Measurements from ENCODE around the gene PIGBOS1. TPM values are rescaled to one million over a fixed set of nuclear protein-coding genes. Genes with fewer than 3 reads are reported as not detected.

The PIGBOS1 gene
- total RNA-seq, 1 experiment from 2014 or later: 13.3 TPM

DNA sequence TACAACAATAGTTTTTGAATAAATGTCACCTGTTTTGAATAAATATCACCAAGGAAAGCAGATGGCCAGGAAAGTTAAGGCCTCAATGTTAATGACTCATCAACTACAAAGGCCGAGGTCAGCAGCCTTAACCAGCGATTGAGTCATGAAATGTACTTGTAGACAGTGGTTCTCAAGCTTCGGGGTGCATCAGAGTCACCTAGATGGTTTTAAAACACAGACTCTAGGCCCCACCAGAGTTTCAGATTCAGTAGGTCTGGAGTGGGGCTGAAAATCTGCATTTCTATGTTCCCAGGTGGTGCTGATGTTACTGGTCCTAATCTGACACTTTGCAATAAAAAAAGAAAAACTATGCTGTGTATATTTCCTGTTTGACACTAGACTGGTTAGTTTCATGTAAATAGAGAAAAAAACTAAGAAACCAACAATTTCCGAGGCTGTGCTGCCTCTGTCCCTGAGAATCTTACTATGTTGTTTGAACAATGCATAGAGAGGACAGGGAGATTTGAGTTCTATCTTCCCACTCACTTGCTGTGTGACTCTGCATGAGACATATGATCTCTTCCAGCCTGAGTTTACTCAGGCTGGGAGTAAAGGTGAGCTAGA, 39.1 kb downstream of the PIGBOS1 start:
- Histone ChIP-seq H3K36me3 (ENCODE audit: insufficient read depth, low read length, poor library complexity, severe bottlenecking) (no peaks in the 10 kb centered on the region), H3K27me3 (replicated peaks; ENCODE audit: insufficient read depth, low read depth, low read length, poor library complexity) (no peaks in the 10 kb centered on the region), H3K9me3 (ENCODE audit: low read depth, low read length, poor library complexity, severe bottlenecking) (no peaks in the 10 kb centered on the region), H3K4me1 (ENCODE audit: insufficient read depth, low read length, poor library complexity, severe bottlenecking) (no peaks in the 10 kb centered on the region), H3K27ac (ENCODE audit: low read depth, low read length, poor library complexity, severe bottlenecking) (no peak overlapping the region), H3K4me3 (ENCODE audit: low read depth, low read length, poor library complexity, severe bottlenecking) (no peak overlapping the region)
- POLR2A ChIA-PET (ENCODE audit: low non-redundant PET): no interaction called here
- TF ChIP-seq EZH2 (IDR thresholded peaks at IDR 0.05; ENCODE audit: borderline replicate concordance, low read depth, low read length, poor library complexity, severe bottlenecking): no peak
- TF ChIP-seq, protein P1, sequence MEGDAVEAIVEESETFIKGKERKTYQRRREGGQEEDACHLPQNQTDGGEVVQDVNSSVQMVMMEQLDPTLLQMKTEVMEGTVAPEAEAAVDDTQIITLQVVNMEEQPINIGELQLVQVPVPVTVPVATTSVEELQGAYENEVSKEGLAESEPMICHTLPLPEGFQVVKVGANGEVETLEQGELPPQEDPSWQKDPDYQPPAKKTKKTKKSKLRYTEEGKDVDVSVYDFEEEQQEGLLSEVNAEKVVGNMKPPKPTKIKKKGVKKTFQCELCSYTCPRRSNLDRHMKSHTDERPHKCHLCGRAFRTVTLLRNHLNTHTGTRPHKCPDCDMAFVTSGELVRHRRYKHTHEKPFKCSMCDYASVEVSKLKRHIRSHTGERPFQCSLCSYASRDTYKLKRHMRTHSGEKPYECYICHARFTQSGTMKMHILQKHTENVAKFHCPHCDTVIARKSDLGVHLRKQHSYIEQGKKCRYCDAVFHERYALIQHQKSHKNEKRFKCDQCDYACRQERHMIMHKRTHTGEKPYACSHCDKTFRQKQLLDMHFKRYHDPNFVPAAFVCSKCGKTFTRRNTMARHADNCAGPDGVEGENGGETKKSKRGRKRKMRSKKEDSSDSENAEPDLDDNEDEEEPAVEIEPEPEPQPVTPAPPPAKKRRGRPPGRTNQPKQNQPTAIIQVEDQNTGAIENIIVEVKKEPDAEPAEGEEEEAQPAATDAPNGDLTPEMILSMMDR (conservative IDR thresholded peaks at IDR 0.05; ENCODE audit: low read depth, low read length): no peak
- no peak for DNase-seq (ENCODE audit: low spot score)
- no TSS peak for BruUV-seq (replicated peaks)
- intact Hi-C loops (cut with micrococcal nuclease; ENCODE audit: unreplicated experiment): no loop called here
- CTCF ChIA-PET: no interaction called here

DNA sequence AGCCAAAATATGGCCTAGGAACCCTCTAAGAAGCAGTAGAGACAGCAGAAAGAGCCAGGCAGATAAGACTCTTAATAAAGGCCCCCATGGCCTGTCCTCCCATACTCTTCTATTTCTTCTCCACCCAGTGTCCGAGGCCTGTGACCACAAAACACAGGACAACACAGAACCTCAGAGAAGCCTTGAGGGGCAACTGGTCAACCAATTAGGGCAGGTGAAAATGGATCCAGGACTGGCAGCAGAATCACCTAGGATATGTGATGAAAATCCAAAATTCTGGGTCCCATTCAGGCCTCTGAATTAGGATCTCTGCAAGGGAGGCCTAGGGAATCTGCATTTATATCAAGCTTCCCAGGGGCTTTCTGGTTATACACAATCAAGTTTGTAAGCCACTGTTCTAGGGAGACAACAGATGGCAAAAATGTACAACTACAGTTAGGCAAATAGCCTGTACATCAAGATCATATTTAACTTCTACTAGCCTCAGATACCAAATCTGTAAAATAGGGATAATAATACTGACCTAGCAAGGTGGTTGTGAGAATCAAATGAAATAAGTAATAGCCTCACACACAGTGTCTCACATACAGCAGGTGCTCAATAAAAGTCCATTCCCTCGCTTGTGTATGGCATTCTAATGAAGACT, 39.7 kb downstream of the PIGBOS1 start:
- POLR2A ChIA-PET (ENCODE audit: low non-redundant PET): no interaction called here
- CTCF ChIA-PET: no interaction called here
- intact Hi-C loops (cut with micrococcal nuclease; ENCODE audit: unreplicated experiment): no loop called here
- BruUV-seq (replicated peaks): no TSS peak
- H3K9me3 ChIP-seq (ENCODE audit: low read depth, low read length, poor library complexity, severe bottlenecking): no peaks in the 10 kb centered on the region
- no peak for DNase-seq (ENCODE audit: low spot score)
- no peaks in the 10 kb centered on the region for H3K4me1 ChIP-seq (ENCODE audit: insufficient read depth, low read length, poor library complexity, severe bottlenecking)
- H3K4me3 ChIP-seq (ENCODE audit: low read depth, low read length, poor library complexity, severe bottlenecking): no peak overlapping the region
- TF ChIP-seq EZH2 (IDR thresholded peaks at IDR 0.05; ENCODE audit: borderline replicate concordance, low read depth, low read length, poor library complexity, severe bottlenecking): no peak
- TF ChIP-seq, protein P1 (conservative IDR thresholded peaks at IDR 0.05; ENCODE audit: low read depth, low read length): no peak
- H3K27me3 ChIP-seq (replicated peaks; ENCODE audit: insufficient read depth, low read depth, low read length, poor library complexity): no peaks in the 10 kb centered on the region
- H3K27ac ChIP-seq (ENCODE audit: low read depth, low read length, poor library complexity, severe bottlenecking): no peak overlapping the region
- no peaks in the 10 kb centered on the region for H3K36me3 ChIP-seq (ENCODE audit: insufficient read depth, low read length, poor library complexity, severe bottlenecking)

DNA sequence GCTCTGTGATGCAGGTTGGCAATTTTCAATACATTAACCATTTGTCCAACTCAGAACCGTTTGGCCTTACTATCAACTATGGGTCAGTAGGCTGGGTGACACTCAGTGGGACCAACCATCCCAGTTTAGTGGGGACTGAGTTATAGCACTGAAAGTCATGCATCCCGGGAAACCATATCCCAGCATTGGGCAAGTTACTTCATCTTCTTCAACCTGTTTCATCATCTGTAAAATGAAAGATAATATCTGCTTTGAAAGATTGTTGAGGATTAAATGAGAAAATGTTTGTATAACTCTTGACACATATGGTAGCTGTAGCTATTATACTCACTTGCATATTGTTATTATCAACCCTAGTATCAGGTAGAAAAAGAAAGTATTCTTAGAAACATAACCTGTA, 41.2 kb downstream of the PIGBOS1 start:
- ChIA-PET POLR2A (ENCODE audit: low non-redundant PET) (no interaction called here), CTCF (no interaction called here)
- intact Hi-C loops (cut with micrococcal nuclease; ENCODE audit: unreplicated experiment): no loop called here
- Histone ChIP-seq H3K9me3 (ENCODE audit: low read depth, low read length, poor library complexity, severe bottlenecking) (no peaks in the 10 kb centered on the region), H3K4me3 (ENCODE audit: low read depth, low read length, poor library complexity, severe bottlenecking) (no peak overlapping the region), H3K27me3 (replicated peaks; ENCODE audit: insufficient read depth, low read depth, low read length, poor library complexity) (no peaks in the 10 kb centered on the region), H3K4me1 (ENCODE audit: insufficient read depth, low read length, poor library complexity, severe bottlenecking) (no peaks in the 10 kb centered on the region), H3K36me3 (ENCODE audit: insufficient read depth, low read length, poor library complexity, severe bottlenecking) (no peaks in the 10 kb centered on the region), H3K27ac (ENCODE audit: low read depth, low read length, poor library complexity, severe bottlenecking) (no peak overlapping the region)
- DNase-seq (ENCODE audit: low spot score): no peak
- TF ChIP-seq EZH2 (IDR thresholded peaks at IDR 0.05; ENCODE audit: borderline replicate concordance, low read depth, low read length, poor library complexity, severe bottlenecking): no peak
- TF ChIP-seq, protein P1 (conservative IDR thresholded peaks at IDR 0.05; ENCODE audit: low read depth, low read length): no peak
- BruUV-seq (replicated peaks): no TSS peak
